Hematopoietic multipotent progenitor cell treated with erythropoietin and hydrocortisone succinate and interleukin-3 and kit ligand, for 17 days (in vitro differentiated cells): ENCODE data around the gene ACP1.
"Not testable (repeated sequence)": the region's sequence is repeated elsewhere in the genome, so short reads cannot be mapped to it uniquely, and the experiment has no call there.

ENCODE experiments used
- DNase-seq: peaks from one replicate; pipeline ENCODE4 v3.0.0-alpha.2; 2015; ENCODE audit warnings: low spot score

Gene ACP1

GRCh38 chr2:310994-311393, 46.2 kb downstream of the ACP1 start:
- DNase-seq, result no peak

GRCh38 chr2:313991-314390, 49.2 kb downstream of the ACP1 start:
- DNase-seq, result no peak

GRCh38 chr2:314561-315336, 50.0 kb downstream of the ACP1 start:
- no peak for DNase-seq

- not testable (repeated sequence) for DNase-seq
Observed at GRCh38 chr2:315925-316324, 51.2 kb downstream of the ACP1 start.

GRCh38 chr2:316381-316780, 51.6 kb downstream of the ACP1 start:
- no peak for DNase-seq

- DNase-seq, result no peak
Observed at GRCh38 chr2:317501-318424, 53.0 kb downstream of the ACP1 start.

- no peak for DNase-seq
Observed at GRCh38 chr2:319059-319600, 54.4 kb downstream of the ACP1 start.

- DNase-seq, result no peak
Observed at GRCh38 chr2:320561-320960, 55.8 kb downstream of the ACP1 start.

- no peak for DNase-seq
Observed at GRCh38 chr2:322326-322725, 57.6 kb downstream of the ACP1 start.

- DNase-seq, result no peak
Observed at GRCh38 chr2:323035-323434, 58.3 kb downstream of the ACP1 start.
